K562 (cell line): Measurements from ENCODE around the gene ERBB3. TPM values are rescaled to one million over a fixed set of nuclear protein-coding genes. Genes with fewer than 3 reads are reported as not detected.

Source experiments
- ARNT ChIP-seq, 2 experiments: fragments of 450-650 bp; IDR thresholded peaks; 2 replicates each; pipeline ENCODE4 v1.6.1; 2016; ENCODE audit warnings: mild to moderate bottlenecking in 1 of 2
- CBX8 ChIP-seq: fragments of 200-600 bp; sonication (generic); IDR thresholded peaks from 2 replicates; pipeline ENCODE4 v1.6.1; 2012; ENCODE audit warnings: borderline replicate concordance, mixed run types, low read depth, mild to moderate bottlenecking, moderate library complexity, mixed read lengths, low read length, control low read depth, inconsistent platforms; ENCODE audit not compliant: poor library complexity, severe bottlenecking; ENCODE audit errors: extremely low read depth
- CEBPZ ChIP-seq: fragments of 150-350 bp; IDR thresholded peaks from 2 replicates; pipeline ENCODE4 v1.6.1; 2014; ENCODE audit warnings: low read depth, mild to moderate bottlenecking, low read length, borderline replicate concordance
- DMBX1 ChIP-seq: fragments of 250-450 bp; sonication (Bioruptor Pico); IDR thresholded peaks from 2 replicates; pipeline ENCODE4 v1.8.0; 2022; ENCODE audit warnings: inconsistent platforms, mild to moderate bottlenecking, moderate library complexity, borderline replicate concordance
- FOXJ2 ChIP-seq: fragments of 200-800 bp; sonication (Bioruptor generic); IDR thresholded peaks from 2 replicates; pipeline ENCODE4 v1.6.1; 2016; ENCODE audit warnings: missing genetic modification characterization, missing compliant biosample characterization
- MBD2 ChIP-seq: sonication (generic); IDR thresholded peaks from 2 replicates; pipeline ENCODE4 v1.6.1; 2016; ENCODE audit warnings: low read depth, borderline replicate concordance
- SNIP1 ChIP-seq: fragments of 450-650 bp; IDR thresholded peaks from 2 replicates; pipeline ENCODE4 v1.7.1; 2017; ENCODE audit warnings: low read depth, mild to moderate bottlenecking
- SRF ChIP-seq, 2 experiments: fragments of 250-450, 450-650 bp in 1 of 2; sonication (Bioruptor Pico) in 1 of 2; sonication (generic) in 1 of 2; formaldehyde crosslinking; IDR thresholded peaks; 2 replicates each; pipeline versions ENCODE4 v1.5.0 to v1.5.1; 2020 to 2022; ENCODE audit warnings: mild to moderate bottlenecking in 1 of 2, missing genetic modification reagents in 1 of 2
- ZHX1 ChIP-seq: fragments of 150-350 bp; conservative IDR thresholded peaks from 2 replicates; pipeline ENCODE4 v1.6.1; 2014; ENCODE audit warnings: low read length
- ZNF354B ChIP-seq: fragments of 250-450 bp; sonication (Bioruptor Pico); IDR thresholded peaks from 2 replicates; pipeline ENCODE4 v1.4.0; 2020
- ZNF407 ChIP-seq: fragments of 450-650 bp; IDR thresholded peaks from 2 replicates; pipeline ENCODE4 v1.6.1; 2016; ENCODE audit warnings: low read depth
- ZNF699 ChIP-seq: fragments of 250-450 bp; sonication (Bioruptor Pico); IDR thresholded peaks from 2 replicates; pipeline ENCODE4 v1.8.0; 2021; ENCODE audit warnings: mild to moderate bottlenecking, moderate library complexity; ENCODE audit not compliant: insufficient replicate concordance
- polyA plus RNA-seq, 8 experiments: library from polyadenylated mRNA; depleted of rRNA in 4 of 8; stranded (reverse) in 5 of 8; unstranded in 3 of 8; fragments of >200 nt; fragmentation: Nextera tagmentation in 2 of 8; fragmentation: Illumina TruSeq in 1 of 8; extraction: Ambion mirVana in 2 of 8; extraction: Trizol in 1 of 8; gene quantifications; 2 replicates each; pipeline versions ENCODE4 v1.2.1 to v1.2.3, GENCODE V29; 2011 to 2014; ENCODE audit warnings: inconsistent platforms in 1 of 8, missing spikeins in 1 of 8
- total RNA-seq, 7 experiments: library from RNA; depleted of rRNA in 6 of 7; stranded (reverse); fragments of >200 nt in 6 of 7; fragmentation: Illumina TruSeq in 2 of 7; extraction: Trizol in 2 of 7; gene quantifications; 2 replicates each; pipeline versions ENCODE4 v1.2.1 to v1.2.3, GENCODE V29; 2011 to 2021; ENCODE audit warnings: low replicate concordance in 1 of 7

ERBB3 gene
- total and polyA plus RNA-seq, 9 of the 15 experiments (the other 6 are each of a cell fraction or from before 2014, with no cell fraction given), result 1.5 to 5.4 (median 3.8) TPM

- TF ChIP-seq CBX8 (no peak), SRF (CRISPR knock-in tag; IDR thresholded peaks at IDR 0.05) (no peak), DMBX1 (no peak), FOXJ2 (no peak), ZHX1 (no peak), CEBPZ (no peak), MBD2 (peak; percentile 68), ZNF354B (CRISPR knock-in tag) (no peak), SNIP1 (no peak), ARNT (IDR thresholded peaks at IDR 0.05) (0 out of 4 replicates have a peak, but pooled peaks of 1 of the 2 experiments have one; percentile 18), ZNF699 (no peak), ZNF407 (no peak)
Observed at GRCh38 chr12:56126732-56127239, 46.8 kb downstream of the ERBB3 start (continued).
